H1 (cell line): Measurements from ENCODE around the gene PPP1R12C. TPM values are rescaled to one million over a fixed set of nuclear protein-coding genes. Genes with fewer than 3 reads are reported as not detected.

ENCODE experiments used
- CTCF ChIA-PET: fragments of 300-600 bp; sonication (Branson Sonifier 250); formaldehyde crosslinking; loops from one replicate; lab custom pipeline; 2021; ENCODE audit not compliant: partially characterized antibody; lab: Charles Lee
- POLR2A ChIA-PET: fragments of 300-600 bp; sonication (Branson Sonifier 250); formaldehyde crosslinking; loops from one replicate; lab custom pipeline; 2021; ENCODE audit warnings: inconsistent platforms; ENCODE audit not compliant: partially characterized antibody; lab: Charles Lee
- DNase-seq, 2 experiments: peaks; one replicate each; pipeline versions ENCODE4 v3.0.0 to v3.0.0-alpha.2; 2010 to 2022; ENCODE audit warnings: low spot score in 2 of 2, low read depth in 1 of 2, mixed read lengths in 1 of 2
- FAIRE-seq: peaks from 2 replicates; lab custom pipeline; 2011; peaks lifted over from hg19 to GRCh38; lab: Jason Lieb, UNC
- H2AFZ ChIP-seq: 2 replicates; pipeline ENCODE4 v1.8.1; 2012; ENCODE audit warnings: low read length, inconsistent platforms
- H2AK5ac ChIP-seq: 2 replicates; pipeline ENCODE4 v1.6.1; 2013; ENCODE audit warnings: low read depth, low read length
- H2BK120ac ChIP-seq: replicated peaks from 2 replicates; pipeline ENCODE3; 2013; ENCODE audit warnings: low read depth, low read length, inconsistent platforms
- H2BK12ac ChIP-seq: 2 replicates; pipeline ENCODE4 v1.6.1; 2013; ENCODE audit warnings: low read depth, low read length
- H2BK15ac ChIP-seq: 2 replicates; pipeline ENCODE4 v1.6.1; 2013; ENCODE audit warnings: low read length
- H2BK20ac ChIP-seq: 2 replicates; pipeline ENCODE4 v1.6.1; 2013; ENCODE audit warnings: low read length
- H2BK5ac ChIP-seq: 2 replicates; pipeline ENCODE4 v1.6.1; 2013; ENCODE audit warnings: low read depth, low read length
- H3K14ac ChIP-seq: 2 replicates; pipeline ENCODE4 v1.6.1; 2013; ENCODE audit warnings: inconsistent platforms; ENCODE audit not compliant: insufficient read length
- H3K18ac ChIP-seq: 2 replicates; pipeline ENCODE4 v1.6.1; 2013; ENCODE audit warnings: low read length; ENCODE audit errors: extremely low read depth
- H3K23ac ChIP-seq: 2 replicates; pipeline ENCODE4 v1.6.1; 2013; ENCODE audit warnings: inconsistent platforms; ENCODE audit not compliant: insufficient read length
- H3K23me2 ChIP-seq: 2 replicates; pipeline ENCODE4 v1.6.1; 2013; ENCODE audit warnings: low read depth, low read length
- H3K27ac ChIP-seq: 2 replicates; pipeline ENCODE4 v1.6.1; 2011; ENCODE audit warnings: low read depth, low read length, inconsistent platforms
- H3K27me3 ChIP-seq, 4 experiments: replicated peaks in 1 of 4; 1 replicate in 1 of 4; 2 replicates in 3 of 4; pipeline versions ENCODE4 v1.6.1 to v1.8.1; 2011 to 2013; ENCODE audit warnings: low read length in 3 of 4, mild to moderate bottlenecking in 3 of 4, inconsistent platforms in 2 of 4, mixed read lengths in 2 of 4, moderate library complexity in 1 of 4; ENCODE audit not compliant: control insufficient read depth in 3 of 4, insufficient read depth in 3 of 4; ENCODE audit errors: extremely low read depth in 1 of 4
- H3K36me3 ChIP-seq, 4 experiments: 2 replicates each; pipeline versions ENCODE4 v1.6.1 to v1.8.1; 2011 to 2013; ENCODE audit warnings: mild to moderate bottlenecking in 4 of 4, low read length in 3 of 4, moderate library complexity in 2 of 4, control low read depth in 1 of 4, inconsistent platforms in 1 of 4; ENCODE audit not compliant: insufficient read depth in 4 of 4, control insufficient read depth in 2 of 4
- H3K4ac ChIP-seq: replicated peaks from 2 replicates; pipeline ENCODE3; 2013; ENCODE audit warnings: low read length, low read depth, mixed read lengths, inconsistent platforms; ENCODE audit not compliant: insufficient read length
- H3K4me1 ChIP-seq, 4 experiments: replicated peaks in 1 of 4; 1 replicate in 1 of 4; 2 replicates in 3 of 4; pipeline versions ENCODE4 v1.6.1 to v1.8.1; 2011 to 2013; ENCODE audit warnings: low read length in 3 of 4, inconsistent platforms in 2 of 4, mixed read lengths in 1 of 4; ENCODE audit not compliant: insufficient read depth in 4 of 4, control insufficient read depth in 3 of 4
- H3K4me2 ChIP-seq, 2 experiments: 2 replicates each; pipeline versions ENCODE4 v1.6.1 to v1.8.1; 2011 to 2013; ENCODE audit warnings: low read depth in 2 of 2, low read length in 2 of 2, control low read depth in 1 of 2, inconsistent platforms in 1 of 2, mild to moderate bottlenecking in 1 of 2; ENCODE audit not compliant: insufficient read depth in 1 of 2
- H3K4me3 ChIP-seq, 4 experiments: fragments of 200-600, 300-600 bp in 1 of 4; sonication (generic), shearing (Covaris generic), sonication (Bioruptor Twin) in 1 of 4; 2 replicates each; pipeline versions ENCODE4 v1.5.1 to v1.8.1; 2011 to 2016; ENCODE audit warnings: low read length in 4 of 4, low read depth in 3 of 4, control low read depth in 2 of 4, inconsistent platforms in 2 of 4, mild to moderate bottlenecking in 2 of 4, mixed read lengths in 1 of 4, moderate library complexity in 1 of 4; ENCODE audit not compliant: insufficient read depth in 2 of 4; ENCODE audit errors: extremely low read depth in 1 of 4
- H3K56ac ChIP-seq: replicated peaks from 2 replicates; pipeline ENCODE3; 2013; ENCODE audit warnings: low read depth, mild to moderate bottlenecking, mixed read lengths, low read length, inconsistent platforms; ENCODE audit not compliant: insufficient read length
- H3K79me1 ChIP-seq: 2 replicates; pipeline ENCODE4 v1.6.1; 2013; ENCODE audit warnings: low read depth, low read length, control low read depth
- H3K79me2 ChIP-seq, 2 experiments: 2 replicates each; pipeline versions ENCODE4 v1.6.1 to v1.8.1; 2012 to 2013; ENCODE audit warnings: low read length in 2 of 2, mild to moderate bottlenecking in 2 of 2, inconsistent platforms in 1 of 2; ENCODE audit not compliant: insufficient read depth in 2 of 2, control insufficient read depth in 1 of 2
- H3K9ac ChIP-seq, 4 experiments: replicated peaks in 1 of 4; 1 replicate in 1 of 4; 2 replicates in 3 of 4; pipeline versions ENCODE4 v1.6.1 to v1.8.1; 2011 to 2013; ENCODE audit warnings: low read depth in 3 of 4, low read length in 3 of 4, control low read depth in 2 of 4, mild to moderate bottlenecking in 2 of 4, moderate library complexity in 2 of 4, inconsistent platforms in 1 of 4; ENCODE audit errors: extremely low read depth in 1 of 4
- H3K9me3 ChIP-seq, 2 experiments: 2 replicates each; pipeline versions ENCODE4 v1.6.1 to v1.8.1; 2012 to 2013; ENCODE audit warnings: mild to moderate bottlenecking in 2 of 2, moderate library complexity in 2 of 2, control low read depth in 1 of 2, inconsistent platforms in 1 of 2, low read depth in 1 of 2, low read length in 1 of 2, mixed read lengths in 1 of 2; ENCODE audit not compliant: insufficient read depth in 2 of 2
- H4K20me1 ChIP-seq, 2 experiments: replicated peaks in 1 of 2; 2 replicates each; pipeline versions ENCODE3 to v1.8.1; 2011 to 2013; ENCODE audit warnings: inconsistent platforms in 2 of 2, low read length in 2 of 2, mild to moderate bottlenecking in 1 of 2; ENCODE audit not compliant: insufficient read depth in 2 of 2, control insufficient read depth in 1 of 2
- H4K5ac ChIP-seq: 2 replicates; pipeline ENCODE4 v1.6.1; 2013; ENCODE audit warnings: low read length, low read depth, mixed read lengths, inconsistent platforms; ENCODE audit not compliant: insufficient read length
- H4K8ac ChIP-seq: 2 replicates; pipeline ENCODE4 v1.8.0; 2013; ENCODE audit warnings: mild to moderate bottlenecking, moderate library complexity, low read length, inconsistent platforms; ENCODE audit not compliant: insufficient read depth; ENCODE audit errors: extremely low read depth
- H4K91ac ChIP-seq: replicated peaks from 2 replicates; pipeline ENCODE3; 2013; ENCODE audit warnings: low read length, mixed read lengths, inconsistent platforms; ENCODE audit not compliant: insufficient read length
- KDM5A ChIP-seq: fragments of 200-600 bp; IDR thresholded peaks from 2 replicates; pipeline ENCODE4 v1.7.1; 2012; ENCODE audit warnings: mild to moderate bottlenecking, low read length, inconsistent platforms, mixed read lengths
- PHF8 ChIP-seq: fragments of 200-600 bp; sonication (generic); conservative IDR thresholded peaks from 2 replicates; pipeline ENCODE4 v1.7.1; 2012; ENCODE audit warnings: low read depth, mild to moderate bottlenecking, inconsistent platforms, low read length, moderate library complexity
- POU5F1 ChIP-seq: IDR thresholded peaks from 2 replicates; pipeline ENCODE4 v1.6.1; 2011; ENCODE audit warnings: low read depth, mild to moderate bottlenecking, low read length, moderate library complexity
- RBBP5 ChIP-seq: IDR thresholded peaks from 2 replicates; pipeline ENCODE4 v1.7.1; 2012; ENCODE audit warnings: low read depth, mild to moderate bottlenecking, inconsistent platforms, low read length, moderate library complexity, borderline replicate concordance
- SP2 ChIP-seq: IDR thresholded peaks from 2 replicates; pipeline ENCODE4 v1.6.1; 2012; ENCODE audit warnings: mild to moderate bottlenecking, low read length, inconsistent platforms
- SP4 ChIP-seq: IDR thresholded peaks from 2 replicates; pipeline ENCODE4 v1.6.1; 2012; ENCODE audit warnings: low read length, inconsistent platforms
- TBP ChIP-seq: IDR thresholded peaks from 2 replicates; pipeline ENCODE4 v1.6.1; 2011; ENCODE audit warnings: low read depth, low read length, improper control_type of control experiment
- YY1 ChIP-seq: IDR thresholded peaks from 2 replicates; pipeline ENCODE4 v1.6.1; 2011; ENCODE audit warnings: low read depth, mild to moderate bottlenecking, low read length
- ZNF274 ChIP-seq: IDR thresholded peaks from 2 replicates; pipeline ENCODE4 v1.7.0; 2012; ENCODE audit warnings: low read length, borderline replicate concordance; ENCODE audit errors: extremely low read depth
- WGBS, 2 experiments: shearing (Covaris generic) in 1 of 2; methylation state at CpG; one replicate each; pipeline versions ENCODE4 v1.1.6 to v1.1.7; 2013 to 2015; ENCODE audit warnings: low lambda C conversion rate in 2 of 2, mixed read lengths in 2 of 2, inconsistent platforms in 1 of 2, low coverage in 1 of 2, missing lambda C conversion rate in 1 of 2; ENCODE audit not compliant: insufficient replicate concordance in 2 of 2, insufficient coverage in 1 of 2, insufficient read length in 1 of 2; ENCODE audit errors: extremely low coverage in 1 of 2, missing lambda C conversion rate in 1 of 2; 5-methylcytosine and 5-hydroxymethylcytosine counted together
- polyA plus RNA-seq, 7 experiments: library from polyadenylated mRNA; depleted of rRNA in 3 of 7; stranded (reverse) in 5 of 7; unstranded in 2 of 7; fragments of >200 nt in 5 of 7; fragments of 200-250 nt in 2 of 7; gene quantifications; 1 replicate in 5 of 7; 2 replicates in 1 of 7; 4 replicates in 1 of 7; pipeline versions ENCODE4 v1.2.1 to v1.2.3, GENCODE V29; 2011 to 2013; ENCODE audit warnings: missing spikeins in 2 of 7, mixed read lengths in 2 of 7
- total RNA-seq: library from RNA; stranded (reverse); fragmentation: NEBNext Ultra II Directional; extraction: Animal tissue kit (Norgen Biotek cat#: 25700); gene quantifications from 2 replicates; pipeline ENCODE4 v1.2.1, GENCODE V29; 2021

The PPP1R12C gene
- total and polyA plus RNA-seq, 2 of the 8 experiments (the other 6 are each of a cell fraction or from before 2014, with no cell fraction given): 31.7 to 71.5 TPM

DNA sequence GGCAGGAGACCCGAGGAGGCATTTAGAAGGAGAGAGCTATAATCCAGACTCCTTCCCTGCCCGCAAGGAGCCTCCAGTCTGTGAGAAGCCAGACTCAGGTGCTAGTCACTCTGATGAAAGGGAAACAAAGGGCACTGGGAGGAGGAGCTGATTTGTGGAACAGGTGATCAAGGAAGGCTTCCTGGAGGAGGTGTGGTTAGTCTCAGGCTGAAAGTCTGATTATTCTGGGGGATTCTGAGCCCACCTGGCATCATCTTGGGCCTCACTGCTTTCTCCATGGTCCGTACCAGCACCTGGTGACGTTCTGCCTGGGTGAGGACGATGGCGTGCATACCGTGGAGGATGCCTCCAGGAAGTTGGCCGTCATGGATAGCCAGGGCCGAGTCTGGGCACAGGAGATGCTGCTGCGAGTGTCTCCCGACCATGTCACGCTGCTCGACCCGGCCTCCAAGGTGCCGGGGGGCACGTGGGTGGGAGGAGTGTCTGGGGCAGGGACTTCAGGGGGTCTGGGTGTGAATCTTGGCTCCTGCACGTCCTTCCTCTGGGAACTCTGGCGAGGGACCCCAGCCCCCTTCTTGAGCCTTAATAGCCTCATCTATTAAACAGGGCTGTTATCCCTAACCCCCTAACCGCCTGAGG, 37.9 kb downstream of the PPP1R12C start:
- no peak for DNase-seq
- POLR2A ChIA-PET: interaction anchor here (1.0 to 5.1 kb wide), 8 partner anchors 9 to 621 kb away, joined by 3 to 33 read pairs (median 8); partner anchors contain the start of gene PPP1R12C
- no peak for TF ChIP-seq YY1
- TF ChIP-seq KDM5A: no peak
- TF ChIP-seq TBP: no peak
- TF ChIP-seq SP4: no peak
- TF ChIP-seq RBBP5: no peak
- TF ChIP-seq SP2: no peak
- TF ChIP-seq PHF8: no peak
- no peak for TF ChIP-seq ZNF274
- TF ChIP-seq POU5F1: no peak

More for the DNA sequence above, 37.9 kb downstream of the PPP1R12C start:
- H3K9ac ChIP-seq: no peak overlapping the region
- CTCF ChIA-PET: interaction anchor here (1.0 to 1.2 kb wide), 2 partner anchors 10 to 26 kb away, joined by 3 read pairs; no protein-coding TSS in a partner anchor
- H3K9me3 ChIP-seq: no peaks in the 10 kb centered on the region
- H4K5ac ChIP-seq: no peak overlapping the region
- H3K23ac ChIP-seq: no peak overlapping the region
- no peaks in the 10 kb centered on the region for H3K36me3 ChIP-seq
- H2AFZ ChIP-seq: no peak overlapping the region
- no peak overlapping the region for H3K4ac ChIP-seq
- H4K20me1 ChIP-seq: peaks cover 2 to 4% of the 10 kb centered on the region in 2 experiments
- H3K14ac ChIP-seq: no peak overlapping the region
- peaks cover 0 to 13% (median 8%) of the 10 kb centered on the region in 4 experiments; a peak in 5 of 7 replicates for H3K27me3 ChIP-seq
- H4K91ac ChIP-seq: peak overlapping the region; percentile 30
- no peak overlapping the region for H4K8ac ChIP-seq
- H3K27ac ChIP-seq: no peak overlapping the region
- peak overlapping the region; percentile 93 to 96 for H3K4me2 ChIP-seq
- H3K18ac ChIP-seq: no peak overlapping the region
- FAIRE-seq: no peak
- peak overlapping the region; percentile 9 to 77 (median 38); a peak in 4 of 8 replicates for H3K4me3 ChIP-seq
- no peak overlapping the region for H3K56ac ChIP-seq
- no peak overlapping the region; the same call in 1 of the 2 replicates for H2BK20ac ChIP-seq
- peaks cover 0 to 15% (median 11%) of the 10 kb centered on the region in 4 experiments; a peak in 6 of 7 replicates for H3K4me1 ChIP-seq
- peaks cover 14% of the 10 kb centered on the region for H3K23me2 ChIP-seq
- no peak overlapping the region for H2BK120ac ChIP-seq
- H2BK5ac ChIP-seq: no peak overlapping the region
- WGBS, 2 experiments: 83% methylated on average over 13 of the region's 19 CpGs; no CpG with 5 or more reads in 1 of the 2 experiments
- no peaks in the 10 kb centered on the region for H3K79me1 ChIP-seq
- no peak overlapping the region; the same call in 1 of the 2 replicates for H2BK15ac ChIP-seq
- no peak overlapping the region for H2AK5ac ChIP-seq
- no peaks in the 10 kb centered on the region for H3K79me2 ChIP-seq
- peak overlapping the region; percentile 18; the same call in 1 of the 2 replicates for H2BK12ac ChIP-seq
